Endothelial cell (in vitro differentiated cells): ENCODE data around the gene IL17RC. TPM values are rescaled to one million over a fixed set of nuclear protein-coding genes. Genes with fewer than 3 reads are reported as not detected.
"Not testable (repeated sequence)": the region's sequence is repeated elsewhere in the genome, so short reads cannot be mapped to it uniquely, and the experiment has no call there.

Experiments
- DNase-seq: peaks from one replicate; pipeline ENCODE4 v3.0.0; 2021; ENCODE audit warnings: low spot score
- H3K27ac Mint-ChIP-seq: one replicate; pipeline ENCODE4 v1.8.0; 2021; ENCODE audit warnings: mixed read lengths, inconsistent platforms; ENCODE audit not compliant: unreplicated experiment
- H3K27me3 Mint-ChIP-seq: one replicate; pipeline ENCODE4 v1.8.0; 2021; ENCODE audit warnings: mild to moderate bottlenecking, moderate library complexity, mixed read lengths, inconsistent platforms; ENCODE audit not compliant: unreplicated experiment
- H3K36me3 Mint-ChIP-seq: one replicate; pipeline ENCODE4 v1.8.0; 2021; ENCODE audit warnings: mild to moderate bottlenecking, low read depth, mixed read lengths, inconsistent platforms; ENCODE audit not compliant: unreplicated experiment
- H3K4me1 Mint-ChIP-seq: one replicate; pipeline ENCODE4 v1.8.0; 2021; ENCODE audit warnings: mild to moderate bottlenecking, mixed read lengths, inconsistent platforms; ENCODE audit not compliant: unreplicated experiment
- H3K4me3 Mint-ChIP-seq: one replicate; pipeline ENCODE4 v1.8.0; 2021; ENCODE audit warnings: mild to moderate bottlenecking, mixed read lengths, inconsistent platforms; ENCODE audit not compliant: unreplicated experiment
- H3K9me3 Mint-ChIP-seq: one replicate; pipeline ENCODE4 v1.8.0; 2021; ENCODE audit warnings: mixed read lengths, inconsistent platforms; ENCODE audit not compliant: unreplicated experiment
- CTCF ChIP-seq: fragments of 200-600 bp; sonication (generic); IDR thresholded peaks from one replicate; pipeline ENCODE4 v1.5.0; 2021; ENCODE audit warnings: antibody characterized with exemption; ENCODE audit not compliant: unreplicated experiment
- total RNA-seq: library from RNA; stranded (reverse); fragmentation: NEBNext Ultra II Directional; extraction: Animal tissue kit (Norgen Biotek cat#: 25700); gene quantifications from one replicate; pipeline ENCODE4 v1.2.1, GENCODE V29; 2021; ENCODE audit not compliant: unreplicated experiment

Gene IL17RC
- total RNA-seq, 1 donor from 2014 or later: 17.5 TPM

DNA sequence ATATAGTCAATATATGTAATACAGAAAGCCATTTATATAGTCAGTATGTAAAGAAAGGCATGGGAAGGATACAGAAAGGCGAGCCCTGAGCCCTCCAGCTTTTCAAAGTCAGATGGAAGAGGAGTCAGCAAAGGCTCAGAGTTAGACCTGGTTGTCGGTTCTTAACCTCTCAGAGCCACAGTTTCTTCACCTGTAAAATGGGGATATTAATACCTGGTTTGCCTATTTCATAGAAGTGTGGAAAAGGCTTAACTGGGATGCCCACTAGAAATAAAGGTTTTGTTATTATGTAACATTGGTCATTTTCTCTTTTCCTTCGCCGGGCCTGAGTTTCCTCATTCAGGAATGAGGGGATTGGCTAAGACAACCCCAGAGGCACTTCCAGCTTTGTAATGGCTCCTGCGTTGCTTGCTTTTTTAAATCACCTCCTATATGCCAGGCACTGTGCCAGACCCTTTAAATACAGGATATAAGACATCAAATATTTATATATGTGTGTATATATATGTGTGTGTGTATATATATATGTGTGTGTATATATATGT, 19.1 kb downstream of the IL17RC start:
- H3K36me3 Mint-ChIP-seq: peaks cover 26% of the 10 kb centered on the region
- no peak for DNase-seq
- peak overlapping the region; percentile 94 for H3K4me3 Mint-ChIP-seq
- H3K4me1 Mint-ChIP-seq: peaks cover 20% of the 10 kb centered on the region
- TF ChIP-seq CTCF: no peak
- no peaks in the 10 kb centered on the region for H3K9me3 Mint-ChIP-seq
- no peak overlapping the region for H3K27ac Mint-ChIP-seq
- H3K27me3 Mint-ChIP-seq: peaks cover 14% of the 10 kb centered on the region

GRCh38 chr3:9937486-9938238, 20.8 kb downstream of the IL17RC start:
- H3K4me3 Mint-ChIP-seq: no peak overlapping the region
- H3K4me1 Mint-ChIP-seq: peaks cover 24% of the 10 kb centered on the region
- no peak overlapping the region for H3K27ac Mint-ChIP-seq
- TF ChIP-seq CTCF: no peak
- peaks cover 30% of the 10 kb centered on the region for H3K36me3 Mint-ChIP-seq
- no peaks in the 10 kb centered on the region for H3K9me3 Mint-ChIP-seq
- peaks cover 19% of the 10 kb centered on the region for H3K27me3 Mint-ChIP-seq
- no peak for DNase-seq

DNA sequence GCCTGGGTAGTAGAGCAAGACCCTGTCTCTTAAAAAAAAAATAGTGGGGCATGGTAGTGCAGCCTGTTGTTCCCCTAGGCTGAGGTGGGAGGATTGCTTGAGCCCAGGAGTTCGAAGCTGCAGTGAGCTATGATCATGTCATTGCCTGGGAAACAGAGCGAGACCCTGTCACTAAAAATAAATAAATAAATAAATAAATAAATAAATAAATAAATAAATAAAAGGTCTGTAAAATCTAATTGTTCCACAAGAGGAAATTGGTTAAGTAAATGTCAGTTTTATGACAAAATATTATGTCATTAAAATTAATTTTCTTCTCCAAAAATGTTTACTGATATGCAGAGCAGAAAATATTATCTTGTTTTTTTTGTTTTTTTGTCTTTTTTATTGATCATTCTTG, 22.1 kb downstream of the IL17RC start:
- no peak for DNase-seq
- Mint-ChIP-seq H3K27me3 (peaks cover 23% of the 10 kb centered on the region), H3K4me1 (peaks cover 21% of the 10 kb centered on the region), H3K27ac (no peak overlapping the region), H3K4me3 (no peak overlapping the region), H3K9me3 (no peaks in the 10 kb centered on the region), H3K36me3 (peaks cover 34% of the 10 kb centered on the region)
- TF ChIP-seq CTCF: no peak

- not testable (repeated sequence) for H3K9me3 Mint-ChIP-seq, H3K4me3 Mint-ChIP-seq, DNase-seq, H3K27ac Mint-ChIP-seq
- Mint-ChIP-seq H3K27me3 (peaks cover 23% of the 10 kb centered on the region), H3K36me3 (peaks cover 35% of the 10 kb centered on the region), H3K4me1 (peaks cover 13% of the 10 kb centered on the region)
These were observed 23.0 kb downstream of the IL17RC start for GRCh38 chr3:9939906-9940305.

- TF ChIP-seq CTCF: no peak
- H3K27ac Mint-ChIP-seq: no peak overlapping the region
- H3K9me3 Mint-ChIP-seq: no peaks in the 10 kb centered on the region
- H3K36me3 Mint-ChIP-seq: peaks cover 26% of the 10 kb centered on the region
- peaks cover 21% of the 10 kb centered on the region for H3K27me3 Mint-ChIP-seq
- no peak overlapping the region for H3K4me3 Mint-ChIP-seq
- DNase-seq: no peak
- peaks cover 5% of the 10 kb centered on the region for H3K4me1 Mint-ChIP-seq
These were observed 23.8 kb downstream of the IL17RC start for GRCh38 chr3:9940746-9941145.
